PC-9 (cell line): Measurements from ENCODE around the gene DLG2. TPM values are rescaled to one million over a fixed set of nuclear protein-coding genes. Genes with fewer than 3 reads are reported as not detected.

Source experiments
- BruUV-seq: library from RNA; stranded (reverse); fragments of 400-500 nt; replicated peaks from 2 replicates; lab custom pipeline; 2021; lab: Mats Ljungman, UMichigan
- CTCF ChIA-PET: fragments of 300-600 bp; sonication (Branson Sonifier 250); formaldehyde crosslinking; loops from one replicate; lab custom pipeline; 2022; ENCODE audit warnings: antibody characterized with exemption; lab: Charles Lee
- POLR2A ChIA-PET: fragments of 300-600 bp; sonication (Branson Sonifier 250); formaldehyde crosslinking; loops from one replicate; lab custom pipeline; 2022; ENCODE audit warnings: antibody characterized with exemption; ENCODE audit not compliant: unreplicated experiment; lab: Charles Lee
- DNase-seq, 2 experiments: peaks; one replicate each; pipeline versions ENCODE4 v3.0.0 to v3.0.0-alpha.2; 2015 to 2022; ENCODE audit warnings: mixed read lengths in 1 of 2
- H2AFZ ChIP-seq: fragments of 200-600 bp; sonication (generic); 2 replicates; pipeline ENCODE4 v1.8.1; 2017; ENCODE audit warnings: antibody characterized with exemption
- H3F3A ChIP-seq: fragments of 200-600 bp; sonication (generic); 2 replicates; pipeline ENCODE4 v1.8.1; 2017; ENCODE audit warnings: antibody characterized with exemption, mild to moderate bottlenecking, low read depth; ENCODE audit not compliant: insufficient read depth
- H3K27ac ChIP-seq: fragments of 200-600 bp; sonication (generic); 2 replicates; pipeline ENCODE4 v1.6.1; 2016; ENCODE audit warnings: mixed run types
- H3K27me3 ChIP-seq: fragments of 200-600 bp; sonication (generic); 2 replicates; pipeline ENCODE4 v1.6.1; 2016; ENCODE audit warnings: low read depth, mixed run types; ENCODE audit not compliant: insufficient read depth
- H3K36me3 ChIP-seq: fragments of 200-600 bp; sonication (generic); 2 replicates; pipeline ENCODE4 v1.6.1; 2016; ENCODE audit warnings: low read depth, mixed run types
- H3K4me1 ChIP-seq: fragments of 200-600 bp; sonication (generic); replicated peaks from 2 replicates; pipeline ENCODE4 v1.6.1; 2016; ENCODE audit warnings: mixed run types; ENCODE audit not compliant: insufficient read depth
- H3K4me2 ChIP-seq: fragments of 200-600 bp; sonication (generic); 2 replicates; pipeline ENCODE4 v1.6.1; 2017; ENCODE audit warnings: mixed run types
- H3K4me3 ChIP-seq: fragments of 200-600 bp; sonication (generic); 2 replicates; pipeline ENCODE4 v1.6.1; 2016; ENCODE audit warnings: mixed run types
- H3K79me2 ChIP-seq: fragments of 200-600 bp; sonication (generic); 2 replicates; pipeline ENCODE4 v1.6.1; 2017; ENCODE audit warnings: low read depth, mixed run types
- H3K9me2 ChIP-seq: fragments of 200-600 bp; sonication (generic); 2 replicates; pipeline ENCODE4 v1.8.1; 2017; ENCODE audit warnings: mild to moderate bottlenecking; ENCODE audit not compliant: insufficient read depth
- H3K9me3 ChIP-seq: fragments of 200-600 bp; sonication (generic); 2 replicates; pipeline ENCODE4 v1.8.1; 2016; ENCODE audit warnings: low read depth; ENCODE audit not compliant: insufficient read depth
- H4K20me1 ChIP-seq: fragments of 200-600 bp; sonication (generic); 2 replicates; pipeline ENCODE4 v1.8.1; 2017; ENCODE audit not compliant: insufficient read depth
- CTCF ChIP-seq: fragments of 200-600 bp; sonication (generic); conservative IDR thresholded peaks from 2 replicates; pipeline ENCODE4 v1.6.1; 2017; ENCODE audit warnings: mixed run types, antibody characterized with exemption, mild to moderate bottlenecking, moderate library complexity
- EZH2 ChIP-seq: fragments of 200-600 bp; sonication (generic); IDR thresholded peaks from 2 replicates; pipeline ENCODE4 v1.8.0; 2017; ENCODE audit warnings: antibody characterized with exemption, low read depth
- intact Hi-C: fragments of 100-400 bp; cut with micrococcal nuclease; formaldehyde crosslinking; loops from one replicate; pipeline ENCODE4 v1.10.0; 2022; ENCODE audit not compliant: unreplicated experiment
- total RNA-seq: library from RNA; stranded (reverse); gene quantifications from 2 replicates; pipeline ENCODE4 v1.2.3, GENCODE V29; 2021

The DLG2 gene
- total RNA-seq, 1 experiment from 2014 or later: 6.4 TPM

GRCh38 chr11:83717537-83717936 is 1909.6 kb downstream of the DLG2 start:
- ChIA-PET POLR2A (no interaction called here), CTCF (no interaction called here)
- no peak overlapping the region for H3K4me3 ChIP-seq
- H3F3A ChIP-seq: no peaks in the 10 kb centered on the region
- no peak overlapping the region for H3K4me2 ChIP-seq
- H3K27me3 ChIP-seq: no peaks in the 10 kb centered on the region
- H3K27ac ChIP-seq: no peak overlapping the region
- BruUV-seq: no TSS peak
- no peaks in the 10 kb centered on the region for H3K36me3 ChIP-seq
- H3K4me1 ChIP-seq: no peaks in the 10 kb centered on the region
- no peak overlapping the region for H2AFZ ChIP-seq
- TF ChIP-seq EZH2 (no peak), CTCF (no peak)
- no peaks in the 10 kb centered on the region for H3K79me2 ChIP-seq
- no peaks in the 10 kb centered on the region for H4K20me1 ChIP-seq
- H3K9me3 ChIP-seq: no peaks in the 10 kb centered on the region
- intact Hi-C loops: no loop called here
- no peak for DNase-seq
- H3K9me2 ChIP-seq: no peaks in the 10 kb centered on the region

GRCh38 chr11:83715927-83716535 is 1911.1 kb downstream of the DLG2 start:
- no peak overlapping the region for H3K27ac ChIP-seq
- no peaks in the 10 kb centered on the region for H4K20me1 ChIP-seq

GRCh38 chr11:83713708-83714107 is 1913.4 kb downstream of the DLG2 start:
- H3K4me1 ChIP-seq: no peaks in the 10 kb centered on the region
- H3K27ac ChIP-seq: no peak overlapping the region
- no peak overlapping the region for H3K4me3 ChIP-seq
- POLR2A ChIA-PET: no interaction called here
- no peak overlapping the region for H2AFZ ChIP-seq
- no peaks in the 10 kb centered on the region for H3K79me2 ChIP-seq
- CTCF ChIA-PET: no interaction called here
- no peaks in the 10 kb centered on the region for H3F3A ChIP-seq
- H3K4me2 ChIP-seq: no peak overlapping the region
- BruUV-seq: no TSS peak
- H3K27me3 ChIP-seq: no peaks in the 10 kb centered on the region
- H4K20me1 ChIP-seq: no peaks in the 10 kb centered on the region
- TF ChIP-seq CTCF (no peak), EZH2 (no peak)
- H3K9me2 ChIP-seq: no peaks in the 10 kb centered on the region
- no peak for DNase-seq
- intact Hi-C loops: no loop called here
- no peaks in the 10 kb centered on the region for H3K9me3 ChIP-seq
- no peaks in the 10 kb centered on the region for H3K36me3 ChIP-seq

More at GRCh38 chr11:83715927-83716535, 1911.1 kb downstream of the DLG2 start:
- intact Hi-C loops: no loop called here
- Histone ChIP-seq H3K4me2 (no peak overlapping the region), H3K27me3 (no peaks in the 10 kb centered on the region), H3K4me1 (no peaks in the 10 kb centered on the region), H3F3A (no peaks in the 10 kb centered on the region), H3K79me2 (no peaks in the 10 kb centered on the region), H3K36me3 (no peaks in the 10 kb centered on the region), H3K9me3 (no peaks in the 10 kb centered on the region), H2AFZ (no peak overlapping the region), H3K9me2 (no peaks in the 10 kb centered on the region), H3K4me3 (no peak overlapping the region)
- DNase-seq: peak in 1 of 2 experiments; percentile 12
- ChIA-PET POLR2A (no interaction called here), CTCF (interaction anchor here (0.6 kb wide), 1 partner anchor 24 kb away, joined by 3 read pairs; no protein-coding TSS in a partner anchor)
- no TSS peak for BruUV-seq
- no peak for TF ChIP-seq CTCF
- no peak for TF ChIP-seq EZH2
